LNCaP clone FGC (cell line): ENCODE data around the gene CACNA2D3.

Source experiments
- DNase-seq: peaks from one replicate; pipeline ENCODE4 v3.0.0-alpha.2; 2011; ENCODE audit warnings: low read depth
- H3K4me3 ChIP-seq: 2 replicates; pipeline ENCODE4 v1.5.1; 2011; ENCODE audit warnings: mild to moderate bottlenecking, low read depth, low read length, control low read depth
- CTCF ChIP-seq: IDR thresholded peaks from 2 replicates; pipeline ENCODE4 v1.5.1; 2012; ENCODE audit warnings: mild to moderate bottlenecking; ENCODE audit not compliant: control insufficient read depth, insufficient read depth; ENCODE audit errors: extremely low read depth

The CACNA2D3 gene

GRCh38 chr3:54783611-54784010 lies 661.3 kb downstream of the CACNA2D3 start:
- no peak for TF ChIP-seq CTCF
- no peak for DNase-seq
- no peak overlapping the region for H3K4me3 ChIP-seq

GRCh38 chr3:54784021-54784420 lies 661.7 kb downstream of the CACNA2D3 start:
- DNase-seq, result no peak
- no peak for TF ChIP-seq CTCF
- H3K4me3 ChIP-seq, result no peak overlapping the region

GRCh38 chr3:54785976-54786375 lies 663.6 kb downstream of the CACNA2D3 start:
- no peak overlapping the region for H3K4me3 ChIP-seq
- DNase-seq, result no peak
- no peak for TF ChIP-seq CTCF

GRCh38 chr3:54790051-54790450 lies 667.7 kb downstream of the CACNA2D3 start:
- TF ChIP-seq CTCF, result no peak
- no peak overlapping the region for H3K4me3 ChIP-seq
- DNase-seq, result no peak

GRCh38 chr3:54791501-54792156 lies 669.3 kb downstream of the CACNA2D3 start:
- no peak for TF ChIP-seq CTCF
- DNase-seq, result no peak

GRCh38 chr3:54792584-54792983 lies 670.2 kb downstream of the CACNA2D3 start:
- TF ChIP-seq CTCF, result no peak
- no peak for DNase-seq
- no peak overlapping the region for H3K4me3 ChIP-seq

More at GRCh38 chr3:54791501-54792156, 669.3 kb downstream of the CACNA2D3 start:
- no peak overlapping the region for H3K4me3 ChIP-seq

GRCh38 chr3:54793171-54793570 lies 670.8 kb downstream of the CACNA2D3 start:
- DNase-seq, result no peak
- no peak overlapping the region for H3K4me3 ChIP-seq
- no peak for TF ChIP-seq CTCF
